ENCODE measurements around the gene PYY. TPM values are rescaled to one million over a fixed set of nuclear protein-coding genes. Genes with fewer than 3 reads are reported as not detected.

PYY gene
- total and polyA plus RNA-seq, 10 of the 15 experiments (the other 5 are each of a cell fraction or from before 2014, with no cell fraction given): 0.07 to 0.18 TPM; not detected in 8

- TF ChIP-seq BCLAF1 (IDR thresholded peaks at IDR 0.05): no peak
- TF ChIP-seq PAX5 (IDR thresholded peaks at IDR 0.05; ENCODE audit: borderline replicate concordance, low read depth, low read length): no peak
- TF ChIP-seq KLF5 (IDR thresholded peaks at IDR 0.05; ENCODE audit: partially characterized antibody): no peak
- no peak for TF ChIP-seq KDM1A (IDR thresholded peaks at IDR 0.05; ENCODE audit: borderline replicate concordance)
- TF ChIP-seq BHLHE40 (IDR thresholded peaks at IDR 0.05; ENCODE audit: borderline replicate concordance in 1 of 2, low read depth in 2 of 2, low read length in 1 of 2): no peak
- no peak for TF ChIP-seq SUPT20H (IDR thresholded peaks at IDR 0.05; ENCODE audit: borderline replicate concordance, control insufficient read depth, low read depth, low read length)
- no peak for TF ChIP-seq SRF (IDR thresholded peaks at IDR 0.05; ENCODE audit: low read depth in 2 of 2, low read length in 2 of 2)
Measured at GRCh38 chr17:43951750-43952149, 2.0 kb downstream of the PYY start (continued).

GRCh38 chr17:43950554-43950953, 3.2 kb downstream of the PYY start:
- no peak overlapping the region for H3K4me3 ChIP-seq
- TF ChIP-seq ESRRA (IDR thresholded peaks at IDR 0.05; ENCODE audit: low read length): no peak
- no peak for TF ChIP-seq KAT2A (conservative IDR thresholded peaks at IDR 0.05; ENCODE audit: control insufficient read depth, low read depth, low read length)
- no peak for TF ChIP-seq SREBF1 (IDR thresholded peaks at IDR 0.05; ENCODE audit: low read length)
- TF ChIP-seq BMI1 (IDR thresholded peaks at IDR 0.05; ENCODE audit: borderline replicate concordance): no peak
- no peak for TF ChIP-seq E2F4 (IDR thresholded peaks at IDR 0.05; ENCODE audit: low read depth, low read length)
- no peak for TF ChIP-seq NR2F1 (conservative IDR thresholded peaks at IDR 0.05)
- TF ChIP-seq EED (IDR thresholded peaks at IDR 0.05; ENCODE audit: low read depth): no peak
- no peak for TF ChIP-seq ZBTB4 (CRISPR knock-in tag; IDR thresholded peaks at IDR 0.05)
- TF ChIP-seq SIN3A (IDR thresholded peaks at IDR 0.05; ENCODE audit: low read depth, low read length): no peak
- no peaks in the 10 kb centered on the region for H4K20me1 ChIP-seq (ENCODE audit: control insufficient read depth, insufficient read depth)
- no peak overlapping the region for H3K4me2 ChIP-seq (ENCODE audit: control insufficient read depth, insufficient read depth)
- ChIA-PET CTCF (no interaction called here), SMC1A (ENCODE audit: uncharacterized antibody, unreplicated experiment) (interaction anchor here (0.6 kb wide), 1 partner anchor 133 kb away, joined by 3 read pairs; no protein-coding TSS in a partner anchor), RAD21 (ENCODE audit: unreplicated experiment) (no interaction called here), POLR2A (no interaction called here)
- H3K27me3 ChIP-seq (replicated peaks in 1 of 2; ENCODE audit: control insufficient read depth in 2 of 2, insufficient read depth in 2 of 2, low read length in 1 of 2): peaks cover 0 to 6% of the 10 kb centered on the region in 2 experiments; a peak in 2 of 4 replicates
- no peaks in the 10 kb centered on the region for H3K9me3 ChIP-seq (replicated peaks; ENCODE audit: control insufficient read depth, insufficient read depth, low read length)
- no peak overlapping the region for H3K27ac ChIP-seq (ENCODE audit: control insufficient read depth, insufficient read depth)
- no peak for DNase-seq (ENCODE audit: low read depth, low spot score)
- H2AFZ ChIP-seq (ENCODE audit: control insufficient read depth, low read depth, low read length): no peak overlapping the region
- H3K4me1 ChIP-seq (ENCODE audit: control insufficient read depth, insufficient read depth, low read length): 0 out of 2 replicates have a peak, but pooled peaks cover 4% of the 10 kb centered on the region
- H3K36me3 ChIP-seq (ENCODE audit: control insufficient read depth in 2 of 2, insufficient read depth in 2 of 2, low read length in 1 of 2): no peaks in the 10 kb centered on the region
- WGBS (ENCODE audit: insufficient coverage, insufficient replicate concordance, low lambda C conversion rate, missing lambda C conversion rate): 10% methylated on average over 2 of the region's 2 CpGs
- ATAC-seq: no peak
- BruUV-seq (replicated peaks): no TSS peak
- intact Hi-C loops (cut with micrococcal nuclease; ENCODE audit: unreplicated experiment): no loop called here
- H3K9ac ChIP-seq (ENCODE audit: control insufficient read depth, insufficient read depth, low read length): no peak overlapping the region
- FAIRE-seq: no peak
- H3K79me2 ChIP-seq (ENCODE audit: control insufficient read depth, insufficient read depth, low read length): no peaks in the 10 kb centered on the region
- in situ Hi-C loops (cut with MboI): no loop called here

Measured in GM12878 (cell line).